H1 (cell line): ENCODE measurements around the gene CES3. TPM values are rescaled to one million over a fixed set of nuclear protein-coding genes. Genes with fewer than 3 reads are reported as not detected.

Experiments
- EP300 ChIP-seq, 2 experiments: IDR thresholded peaks; 1 replicate in 1 of 2; 2 replicates in 1 of 2; pipeline ENCODE4 v1.6.1; 2011 to 2012; ENCODE audit warnings: low read depth in 2 of 2, low read length in 2 of 2, mild to moderate bottlenecking in 2 of 2, borderline replicate concordance in 1 of 2, inconsistent platforms in 1 of 2, moderate library complexity in 1 of 2
- EZH2 ChIP-seq: fragments of 200-600 bp; sonication (generic); IDR thresholded peaks from 2 replicates; pipeline ENCODE4 v1.7.1; 2012; ENCODE audit warnings: low read depth, mild to moderate bottlenecking, moderate library complexity, low read length, inconsistent platforms; ENCODE audit not compliant: severe bottlenecking
- JUND ChIP-seq: IDR thresholded peaks from 2 replicates; pipeline ENCODE4 v1.6.1; 2011; ENCODE audit warnings: mild to moderate bottlenecking, improper control_type of control experiment, low read length
- NANOG ChIP-seq: IDR thresholded peaks from 2 replicates; pipeline ENCODE4 v1.6.1; 2011; ENCODE audit warnings: low read length, low read depth, mild to moderate bottlenecking, inconsistent platforms; ENCODE audit not compliant: insufficient read depth, poor library complexity, severe bottlenecking
- PHF8 ChIP-seq: fragments of 200-600 bp; sonication (generic); conservative IDR thresholded peaks from 2 replicates; pipeline ENCODE4 v1.7.1; 2012; ENCODE audit warnings: low read depth, mild to moderate bottlenecking, inconsistent platforms, low read length, moderate library complexity
- polyA plus RNA-seq, 7 experiments: library from polyadenylated mRNA; depleted of rRNA in 3 of 7; stranded (reverse) in 5 of 7; unstranded in 2 of 7; fragments of >200 nt in 5 of 7; fragments of 200-250 nt in 2 of 7; gene quantifications; 1 replicate in 5 of 7; 2 replicates in 1 of 7; 4 replicates in 1 of 7; pipeline versions ENCODE4 v1.2.1 to v1.2.3, GENCODE V29; 2011 to 2013; ENCODE audit warnings: missing spikeins in 2 of 7, mixed read lengths in 2 of 7
- total RNA-seq: library from RNA; stranded (reverse); fragmentation: NEBNext Ultra II Directional; extraction: Animal tissue kit (Norgen Biotek cat#: 25700); gene quantifications from 2 replicates; pipeline ENCODE4 v1.2.1, GENCODE V29; 2021
- TF ChIP-seq, protein P1 (sequence below), 3 experiments: IDR thresholded peaks; 1 replicate in 2 of 3; 2 replicates in 1 of 3; pipeline versions ENCODE4 v1.5.1 to v1.6.1; 2011; ENCODE audit warnings: low read length in 3 of 3, mild to moderate bottlenecking in 3 of 3, inconsistent platforms in 2 of 3, low read depth in 1 of 3, moderate library complexity in 1 of 3; ENCODE audit not compliant: insufficient read depth in 1 of 3; ENCODE audit errors: control extremely low read depth in 1 of 3

CES3 gene
- total and polyA plus RNA-seq, 2 of the 8 experiments (the other 6 are each of a cell fraction or from before 2014, with no cell fraction given), result 1.6 to 2.2 TPM

- TF ChIP-seq, protein P1, sequence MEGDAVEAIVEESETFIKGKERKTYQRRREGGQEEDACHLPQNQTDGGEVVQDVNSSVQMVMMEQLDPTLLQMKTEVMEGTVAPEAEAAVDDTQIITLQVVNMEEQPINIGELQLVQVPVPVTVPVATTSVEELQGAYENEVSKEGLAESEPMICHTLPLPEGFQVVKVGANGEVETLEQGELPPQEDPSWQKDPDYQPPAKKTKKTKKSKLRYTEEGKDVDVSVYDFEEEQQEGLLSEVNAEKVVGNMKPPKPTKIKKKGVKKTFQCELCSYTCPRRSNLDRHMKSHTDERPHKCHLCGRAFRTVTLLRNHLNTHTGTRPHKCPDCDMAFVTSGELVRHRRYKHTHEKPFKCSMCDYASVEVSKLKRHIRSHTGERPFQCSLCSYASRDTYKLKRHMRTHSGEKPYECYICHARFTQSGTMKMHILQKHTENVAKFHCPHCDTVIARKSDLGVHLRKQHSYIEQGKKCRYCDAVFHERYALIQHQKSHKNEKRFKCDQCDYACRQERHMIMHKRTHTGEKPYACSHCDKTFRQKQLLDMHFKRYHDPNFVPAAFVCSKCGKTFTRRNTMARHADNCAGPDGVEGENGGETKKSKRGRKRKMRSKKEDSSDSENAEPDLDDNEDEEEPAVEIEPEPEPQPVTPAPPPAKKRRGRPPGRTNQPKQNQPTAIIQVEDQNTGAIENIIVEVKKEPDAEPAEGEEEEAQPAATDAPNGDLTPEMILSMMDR (IDR thresholded peaks at IDR 0.05; ENCODE audit: control extremely low read depth in 1 of 3, insufficient read depth in 1 of 3, low read depth in 1 of 3, low read length in 3 of 3), result no peak
- TF ChIP-seq JUND (no peak), PHF8 (no peak), EP300 (IDR thresholded peaks at IDR 0.05; ENCODE audit: borderline replicate concordance in 1 of 2, low read depth in 2 of 2, low read length in 2 of 2) (no peak), NANOG (no peak), EZH2 (no peak)
Measured at GRCh38 chr16:66932076-66932475, 29.0 kb upstream of the CES3 start (continued).
